HG02571 (cell line): ENCODE results near the gene CHMP1B.

Experiments
- ATAC-seq: cut with Tn5 transposase; IDR thresholded peaks from one replicate; pipeline ENCODE4 v1.9.1; 2021; ENCODE audit warnings: mild to moderate bottlenecking, moderate library complexity; ENCODE audit not compliant: unreplicated experiment

The CHMP1B gene

GRCh38 chr18:11899063-11899462 lies 47.9 kb downstream of the CHMP1B start:
- ATAC-seq = no peak

GRCh38 chr18:11901826-11902438 lies 50.7 kb downstream of the CHMP1B start:
- ATAC-seq = no peak

- ATAC-seq = no peak
Observed at GRCh38 chr18:11902522-11903292, 51.5 kb downstream of the CHMP1B start.
